NCI-H146 (cell line): ENCODE measurements around the gene TRIM39.
A peak's percentile ranks its signal among the peaks of the same experiment; 100 is the strongest.
"Not testable (repeated sequence)": the region's sequence is repeated elsewhere in the genome, so short reads cannot be mapped to it uniquely, and the experiment has no call there.

ENCODE experiments used
- DNase-seq: peaks from one replicate; lab custom pipeline; 2025; lab: John Stamatoyannopoulos, UW

TRIM39 gene

DNA sequence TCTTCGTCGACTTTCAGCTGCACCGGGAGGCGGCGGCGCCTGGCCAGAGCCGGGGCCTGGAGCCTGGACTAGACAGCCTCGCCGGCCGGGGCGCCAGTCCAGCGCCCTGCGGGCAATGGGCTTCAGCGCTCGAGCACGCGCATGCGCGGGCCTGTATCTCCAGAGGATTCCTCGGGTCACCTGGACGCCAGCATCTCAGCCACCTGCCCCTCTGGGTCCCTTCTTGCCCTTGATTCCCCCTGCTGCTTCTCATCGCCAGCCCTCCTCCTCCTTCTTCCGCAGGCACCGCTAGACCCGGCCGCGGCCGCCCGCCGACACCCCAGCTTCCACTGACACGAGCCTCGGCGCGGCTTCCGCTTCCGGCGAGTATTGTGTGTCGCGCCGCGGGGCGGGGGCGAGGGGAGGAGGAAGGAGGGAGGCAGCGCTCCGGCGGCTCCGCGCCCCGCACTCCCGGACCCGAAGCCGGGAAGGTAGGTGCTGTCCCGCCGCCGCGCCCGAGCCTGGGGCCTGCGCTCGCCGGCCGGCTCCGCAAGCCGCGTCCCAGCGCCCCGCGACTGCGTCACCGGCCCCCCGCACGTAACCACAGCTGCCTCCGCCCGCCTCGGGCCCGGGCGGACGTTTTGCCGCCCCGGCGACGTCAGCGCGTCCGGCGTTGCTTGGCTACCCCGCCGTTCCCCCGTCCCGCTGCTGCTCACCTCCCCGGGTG is at the start of gene TRIM39:
TRIM39 (plus strand) TSS at position 402 of the 706 bp plus-strand sequence. CDS start 2,391 bp downstream, outside the sequence.
- DNase-seq, result peak; percentile 88

- not testable (repeated sequence) for DNase-seq
Observed at GRCh38 chr6:30280988-30281387, 45.7 kb upstream of the TRIM39 start.

DNA sequence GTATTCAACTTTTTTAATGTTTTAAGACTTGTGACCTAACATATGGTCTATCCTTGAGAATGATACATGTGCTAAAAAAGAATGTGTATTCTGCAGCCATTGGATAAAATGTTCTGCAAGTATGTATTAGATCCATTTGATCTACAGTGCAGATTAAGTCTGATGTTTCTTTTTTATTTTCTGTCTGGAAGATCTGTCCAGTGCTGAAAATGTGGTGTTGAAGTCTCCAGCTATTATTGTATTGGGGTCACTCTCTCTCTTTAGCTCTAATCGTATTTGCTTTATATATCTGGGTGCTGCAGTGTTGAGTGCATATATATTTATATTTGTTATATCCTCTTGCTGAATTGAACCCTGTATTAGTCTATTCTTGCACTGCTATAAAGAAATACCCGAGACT is 44.2 kb upstream of the TRIM39 start:
- DNase-seq, result no peak

DNA sequence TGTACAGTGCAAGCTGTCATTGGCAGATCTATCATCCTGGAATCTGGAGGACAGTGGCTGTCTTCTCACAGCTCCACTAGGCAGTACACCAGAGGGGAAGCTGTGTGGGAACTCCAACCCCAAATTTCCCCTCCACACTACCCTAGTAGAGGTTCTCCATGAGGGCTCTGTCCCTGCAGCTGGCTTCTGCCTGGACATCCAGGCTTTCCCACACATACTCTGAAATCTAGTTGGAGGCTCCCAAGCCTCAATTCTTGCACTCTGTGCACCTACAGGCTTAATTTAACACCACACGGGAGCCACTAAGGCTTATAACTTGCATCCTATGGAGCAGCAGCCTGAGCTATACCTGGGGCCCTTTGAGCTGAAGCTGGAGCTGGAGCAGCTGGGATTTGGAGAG is 43.0 kb upstream of the TRIM39 start:
- DNase-seq, result no peak

DNA sequence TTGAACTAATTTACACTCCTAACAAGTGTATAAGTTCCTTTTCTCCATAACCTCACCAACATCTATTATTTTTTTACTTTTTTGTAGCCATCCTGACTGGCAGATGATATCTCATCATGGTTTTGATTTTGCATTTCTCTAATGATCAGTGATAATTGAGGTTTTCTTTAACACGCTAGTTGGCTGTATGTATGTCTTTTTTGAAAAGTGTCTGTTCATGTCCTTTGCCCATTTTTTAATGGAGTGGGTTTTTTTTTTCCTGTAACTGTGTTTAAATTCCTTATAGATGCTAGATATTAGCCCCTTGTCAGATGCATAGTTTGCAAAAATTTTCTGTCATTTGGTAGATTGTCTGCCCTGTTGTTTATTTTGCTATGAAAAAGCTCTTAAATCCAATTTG is 39.6 kb upstream of the TRIM39 start:
- DNase-seq, result no peak

- no peak for DNase-seq
Observed at GRCh38 chr6:30295837-30296236, 30.9 kb upstream of the TRIM39 start.

DNA sequence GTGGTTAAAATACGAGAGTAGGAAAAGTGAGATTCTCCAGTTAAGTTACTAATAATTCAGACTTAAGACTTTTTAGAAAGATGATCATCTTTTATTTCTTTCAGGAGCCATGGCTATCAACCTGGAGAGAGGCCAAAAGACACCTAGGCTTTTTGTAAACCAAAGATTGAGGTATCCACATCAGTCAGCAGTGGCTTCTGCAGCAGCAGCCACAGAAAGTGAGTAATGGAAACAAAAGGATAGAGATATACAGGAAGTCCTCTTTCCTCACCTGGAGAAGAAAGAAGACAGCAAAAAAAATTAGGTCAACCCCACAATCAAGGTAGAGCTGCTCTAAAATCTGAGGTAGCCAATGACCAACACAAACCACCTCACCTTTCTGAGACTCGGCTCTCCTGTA is 22.7 kb upstream of the TRIM39 start:
- DNase-seq, result no peak

DNA sequence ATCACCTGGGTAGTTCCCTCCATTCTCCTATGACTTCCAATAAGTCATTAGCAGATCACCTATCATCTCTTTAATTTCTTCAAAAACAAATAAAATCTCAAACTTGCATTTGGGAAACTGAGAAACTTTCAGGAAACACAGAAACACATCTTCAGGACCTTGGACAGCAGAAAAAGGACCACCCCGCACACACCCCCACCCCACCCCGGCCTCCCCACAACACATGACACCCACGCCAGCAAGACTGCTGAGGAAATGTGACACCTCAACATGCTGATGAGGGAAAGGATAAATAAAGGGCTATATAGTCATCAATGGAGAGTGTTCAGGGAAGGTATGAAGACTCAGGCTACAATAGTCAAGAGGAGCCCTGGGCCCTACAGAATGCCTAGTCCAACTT is 15.6 kb upstream of the TRIM39 start:
- no peak for DNase-seq

DNA sequence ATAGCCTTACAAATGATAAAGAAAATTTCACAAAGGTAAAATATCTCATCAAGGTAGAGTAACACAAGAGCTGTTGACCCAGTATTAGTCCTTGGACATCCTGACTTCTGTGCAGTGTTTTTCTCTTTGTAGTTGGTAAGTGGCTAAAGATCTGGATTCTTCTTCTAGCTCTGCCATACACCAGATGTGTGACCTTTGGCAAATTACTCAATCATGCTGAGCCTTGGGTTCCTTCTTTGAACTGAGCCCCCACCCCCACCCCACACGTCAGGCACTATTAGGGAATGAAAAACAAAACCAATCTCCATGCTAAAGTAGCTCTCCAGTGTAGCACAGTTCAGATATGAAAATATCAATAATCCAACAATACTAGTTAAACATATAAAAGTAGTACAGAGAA is 15.1 kb upstream of the TRIM39 start:
- DNase-seq, result no peak

- DNase-seq, result no peak
Observed at GRCh38 chr6:30312266-30312665, 14.5 kb upstream of the TRIM39 start.

GRCh38 chr6:30312676-30313321 is 13.9 kb upstream of the TRIM39 start:
- DNase-seq, result no peak

- no peak for DNase-seq
Observed at GRCh38 chr6:30315156-30315555, 11.6 kb upstream of the TRIM39 start.

DNA sequence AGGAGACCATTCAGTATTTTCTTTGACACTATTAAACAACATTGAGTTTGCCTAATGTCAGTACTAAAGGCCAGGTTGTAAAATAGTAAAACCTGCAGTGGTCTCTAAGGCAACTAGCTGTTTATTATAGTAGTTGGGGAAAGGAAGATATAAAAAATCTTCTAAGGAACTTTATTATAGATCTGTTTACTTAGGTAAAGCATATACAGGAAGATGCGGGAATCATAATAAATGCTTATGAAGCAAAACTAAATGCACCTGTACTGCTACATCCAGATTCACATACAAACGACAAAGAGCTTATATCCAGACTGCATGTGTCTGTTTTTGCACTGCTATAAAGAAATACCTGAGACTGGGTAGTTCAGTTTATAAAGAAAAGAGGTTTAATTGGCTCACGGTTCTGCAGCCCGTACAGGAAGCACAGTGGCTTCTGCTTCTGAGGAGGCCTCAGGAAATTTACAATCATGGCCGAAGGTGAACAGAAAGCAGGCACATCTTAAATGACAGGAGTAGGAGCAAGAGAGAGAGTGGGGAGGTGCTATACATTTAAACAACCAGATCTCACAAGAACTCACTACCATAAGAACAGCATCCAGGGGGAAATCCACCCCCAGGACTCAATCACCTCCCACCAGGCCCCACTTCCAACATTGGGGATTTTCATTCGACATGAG is 8.7 kb upstream of the TRIM39 start:
- DNase-seq, result no peak

- no peak for DNase-seq
Observed at GRCh38 chr6:30319146-30319835, 7.4 kb upstream of the TRIM39 start.

DNA sequence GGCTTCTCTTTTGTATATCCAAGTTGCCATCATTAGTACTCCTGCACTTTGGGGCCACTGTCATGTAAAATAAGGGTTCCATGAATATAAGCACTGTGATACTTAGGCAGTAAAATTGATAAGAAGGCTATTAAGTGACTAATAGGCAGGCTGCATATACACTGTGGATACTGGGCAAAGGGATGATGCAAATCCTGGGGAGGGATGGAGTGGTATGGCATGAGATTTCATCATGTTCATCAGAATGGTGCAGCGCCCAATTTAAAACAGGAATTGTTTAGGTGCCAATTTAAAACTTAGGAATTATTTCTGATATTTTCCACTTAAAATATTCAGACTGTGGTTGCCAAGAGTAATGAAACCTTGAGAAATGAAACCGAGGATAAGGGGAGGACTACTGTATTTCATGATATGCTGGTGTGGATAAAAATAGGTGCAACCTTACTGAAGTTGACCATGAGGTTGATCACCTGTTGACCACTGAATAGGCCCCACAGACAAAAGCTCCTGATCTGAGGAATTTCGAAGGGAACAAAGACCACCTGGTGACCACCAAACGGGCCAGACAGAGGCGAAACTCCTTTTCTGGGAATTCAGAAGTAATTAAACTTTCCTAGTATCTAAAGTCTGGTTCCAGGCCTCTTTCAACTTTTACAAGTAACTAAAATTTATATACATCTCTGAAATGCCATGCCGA is 4.9 kb upstream of the TRIM39 start:
- DNase-seq, result no peak

GRCh38 chr6:30322527-30323501 is 3.9 kb upstream of the TRIM39 start:
- no peak for DNase-seq

- no peak for DNase-seq
Observed at GRCh38 chr6:30323806-30324205, 2.9 kb upstream of the TRIM39 start.

DNA sequence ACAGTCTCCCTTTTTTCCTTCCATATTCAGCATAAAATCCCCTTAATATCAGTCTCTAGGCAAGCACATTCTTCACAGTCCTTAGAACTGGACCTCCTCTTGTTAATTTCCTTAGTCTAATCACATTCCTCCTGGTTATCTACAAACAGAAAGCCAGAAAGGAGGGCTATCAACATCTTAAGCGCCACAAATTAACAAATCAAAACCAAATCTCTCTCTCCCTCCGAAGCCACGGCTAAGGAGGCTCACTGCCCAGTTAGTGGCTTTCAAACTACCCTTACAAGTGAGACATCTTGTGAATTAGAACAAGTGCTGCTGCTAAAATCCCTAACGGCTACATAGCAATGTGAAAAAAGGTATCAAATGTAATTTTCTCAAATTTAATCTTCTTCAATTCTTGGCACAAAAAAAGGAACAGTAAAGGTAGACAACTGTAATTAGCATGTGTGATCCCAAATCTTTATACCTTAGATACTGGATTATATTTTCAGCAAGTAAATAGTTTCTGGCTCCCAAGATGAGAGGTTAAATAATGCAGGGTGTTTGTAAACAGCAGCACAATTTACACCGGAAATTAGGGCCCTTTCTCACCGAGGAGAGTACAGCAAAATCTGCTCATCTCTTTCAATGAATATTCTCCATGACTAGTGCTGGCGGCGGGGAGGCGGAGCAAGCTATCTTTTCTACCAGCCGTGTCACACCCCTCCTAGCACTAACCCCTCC is 1.4 kb upstream of the TRIM39 start:
- DNase-seq, result no peak

- peak; percentile 86 for DNase-seq
Observed at GRCh38 chr6:30325873-30326525, 728 bp upstream of the TRIM39 start.
